HG03103 (cell line): ENCODE data around the gene STXBP5.
"Not testable (repeated sequence)": the region's sequence is repeated elsewhere in the genome, so short reads cannot be mapped to it uniquely, and the experiment has no call there.

Experiments
- ATAC-seq: cut with Tn5 transposase; IDR thresholded peaks from one replicate; pipeline ENCODE4 v1.9.1; 2021; ENCODE audit warnings: low read depth; ENCODE audit not compliant: unreplicated experiment

Gene STXBP5

GRCh38 chr6:147234685-147235084 is 30.5 kb downstream of the STXBP5 start:
- ATAC-seq = no peak

GRCh38 chr6:147238164-147238563 is 33.9 kb downstream of the STXBP5 start:
- ATAC-seq = no peak

DNA sequence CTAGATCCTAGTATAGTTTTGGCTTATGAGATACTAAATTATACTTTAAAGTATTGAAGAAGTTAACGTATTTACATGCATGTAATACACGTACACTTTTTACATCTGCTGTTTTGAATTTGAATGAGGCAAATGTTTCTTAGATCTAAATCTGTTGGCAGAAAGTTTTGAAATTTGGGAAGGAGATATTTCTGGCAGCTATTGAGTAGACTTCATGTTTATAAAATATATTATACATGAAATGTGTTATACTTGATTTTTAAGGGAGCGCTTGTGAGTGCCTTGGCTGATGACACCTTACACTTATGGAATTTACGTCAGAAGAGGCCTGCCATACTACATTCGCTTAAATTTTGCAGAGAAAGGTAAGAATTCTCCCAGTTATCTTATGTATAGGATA is 34.7 kb downstream of the STXBP5 start:
- ATAC-seq = no peak

DNA sequence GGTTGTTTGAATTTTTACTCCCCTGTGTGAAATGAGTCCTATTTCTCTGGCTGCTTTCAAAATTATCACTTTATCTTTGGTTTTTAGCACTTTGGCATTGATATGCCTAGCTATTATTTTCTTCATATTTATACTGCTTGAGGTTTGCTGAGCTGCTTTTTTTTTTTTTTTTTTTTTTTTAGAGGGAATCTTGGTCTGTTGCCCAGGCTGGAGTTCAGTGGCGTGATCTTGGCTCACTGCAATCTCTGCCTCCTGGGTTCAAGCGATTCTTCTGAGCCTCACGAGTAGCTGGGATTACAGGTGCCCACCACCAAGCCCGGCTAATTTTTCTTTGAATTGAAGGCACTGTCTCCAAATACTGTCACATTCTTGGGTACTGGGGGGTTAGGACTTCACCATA is 40.6 kb downstream of the STXBP5 start:
- no peak for ATAC-seq

- no peak for ATAC-seq
Observed at GRCh38 chr6:147245693-147246092, 41.5 kb downstream of the STXBP5 start.

DNA sequence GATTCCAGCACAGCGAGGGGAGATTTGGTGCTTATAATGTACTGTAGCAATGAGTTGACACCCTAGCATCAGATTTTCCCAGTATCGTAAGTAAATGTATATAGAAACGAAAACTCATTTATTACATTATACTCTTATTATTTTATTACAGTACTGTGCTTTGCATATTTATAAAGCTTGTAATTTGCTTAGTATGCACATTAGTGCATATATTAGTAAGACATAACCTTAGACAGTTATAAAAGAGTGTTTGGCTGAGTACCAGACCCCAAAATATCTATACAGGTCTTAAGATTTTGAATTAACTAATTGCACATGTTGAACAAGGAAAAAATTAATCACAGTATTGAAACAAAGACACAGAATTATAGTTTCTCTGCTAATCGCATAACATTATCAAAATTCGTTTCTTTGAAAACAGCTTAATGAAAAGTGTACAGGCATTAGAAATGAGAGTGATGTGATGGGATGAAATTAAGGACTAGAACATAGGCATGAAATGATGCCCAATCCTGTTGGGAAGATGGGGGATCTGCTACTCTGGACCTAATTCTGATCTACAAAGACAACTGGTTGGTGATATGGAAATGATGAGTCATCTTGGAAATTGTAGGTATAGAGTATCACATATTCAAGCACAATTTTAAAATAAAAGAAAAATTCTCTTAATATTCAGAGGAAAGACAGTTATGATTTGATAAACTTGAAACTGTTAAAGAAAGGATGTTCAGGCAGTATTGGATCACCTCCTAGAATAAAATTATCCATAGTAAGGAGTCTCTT is 42.8 kb downstream of the STXBP5 start:
- ATAC-seq = no peak

DNA sequence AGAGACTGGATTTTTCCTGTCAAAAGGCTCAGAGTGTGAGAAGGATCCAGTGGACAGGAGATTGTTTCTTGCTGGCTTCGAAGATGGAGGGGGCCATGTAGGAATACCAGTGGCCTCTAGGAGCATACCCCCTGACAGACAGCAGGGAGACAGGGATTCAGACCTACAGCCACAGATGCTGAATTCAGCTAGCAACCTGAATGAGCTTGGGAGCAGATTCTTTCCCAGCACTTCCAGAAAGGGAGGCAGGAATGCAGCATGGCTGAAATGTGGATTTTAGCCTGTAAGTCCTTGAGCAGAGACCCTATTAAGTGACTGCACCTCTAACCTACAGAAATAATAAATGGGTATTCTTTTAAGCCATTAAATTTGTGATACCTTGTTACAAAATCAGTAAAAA is 44.6 kb downstream of the STXBP5 start:
- no peak for ATAC-seq

- ATAC-seq = no peak
Observed at GRCh38 chr6:147251072-147251471, 46.9 kb downstream of the STXBP5 start.

GRCh38 chr6:147254929-147255473 is 50.8 kb downstream of the STXBP5 start:
- not testable (repeated sequence) for ATAC-seq

- ATAC-seq = no peak
Observed at GRCh38 chr6:147255948-147256674, 51.9 kb downstream of the STXBP5 start.

GRCh38 chr6:147257760-147258159 is 53.5 kb downstream of the STXBP5 start:
- no peak for ATAC-seq

- no peak for ATAC-seq
Observed at GRCh38 chr6:147260091-147260490, 55.9 kb downstream of the STXBP5 start.

GRCh38 chr6:147262946-147263345 is 58.7 kb downstream of the STXBP5 start:
- no peak for ATAC-seq

DNA sequence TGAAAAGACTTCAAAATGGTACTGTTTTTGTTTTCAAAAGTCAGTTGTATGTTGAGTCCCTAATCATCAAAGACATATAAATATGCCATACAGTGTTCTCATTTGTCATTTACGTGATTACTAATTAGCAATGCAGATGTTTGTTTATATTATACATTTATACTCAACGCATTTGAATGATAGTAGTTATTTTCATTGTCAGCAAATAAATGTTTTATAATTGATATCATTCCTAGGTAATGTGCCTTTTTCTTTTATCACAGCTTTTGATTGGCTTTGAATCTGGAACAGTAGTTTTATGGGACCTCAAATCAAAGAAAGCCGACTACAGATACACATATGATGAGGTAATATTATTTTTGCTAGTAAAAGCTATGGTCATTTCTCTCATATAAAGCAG is 62.6 kb downstream of the STXBP5 start:
- no peak for ATAC-seq

DNA sequence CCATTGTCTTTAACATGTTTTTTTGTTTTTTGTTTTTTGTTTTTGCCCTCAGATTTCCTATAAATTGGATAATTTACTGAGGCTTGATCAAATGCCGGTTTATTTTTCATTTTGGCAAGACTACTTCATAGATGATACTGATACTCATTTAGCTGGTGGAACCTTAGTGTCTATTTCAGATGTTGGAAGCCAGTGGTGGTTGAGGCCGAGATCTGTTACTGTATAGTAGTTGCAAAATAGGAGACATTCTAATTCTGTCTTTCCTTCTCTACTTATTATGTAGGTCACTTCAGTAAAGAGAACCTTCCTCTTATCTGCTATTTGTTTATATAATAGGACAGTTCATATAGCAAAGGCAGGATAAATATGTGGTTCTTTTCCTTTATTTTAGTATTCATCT is 63.4 kb downstream of the STXBP5 start:
- ATAC-seq = no peak

GRCh38 chr6:147268254-147268653 is 64.0 kb downstream of the STXBP5 start:
- no peak for ATAC-seq

- no peak for ATAC-seq
Observed at GRCh38 chr6:147274012-147274411, 69.8 kb downstream of the STXBP5 start.

DNA sequence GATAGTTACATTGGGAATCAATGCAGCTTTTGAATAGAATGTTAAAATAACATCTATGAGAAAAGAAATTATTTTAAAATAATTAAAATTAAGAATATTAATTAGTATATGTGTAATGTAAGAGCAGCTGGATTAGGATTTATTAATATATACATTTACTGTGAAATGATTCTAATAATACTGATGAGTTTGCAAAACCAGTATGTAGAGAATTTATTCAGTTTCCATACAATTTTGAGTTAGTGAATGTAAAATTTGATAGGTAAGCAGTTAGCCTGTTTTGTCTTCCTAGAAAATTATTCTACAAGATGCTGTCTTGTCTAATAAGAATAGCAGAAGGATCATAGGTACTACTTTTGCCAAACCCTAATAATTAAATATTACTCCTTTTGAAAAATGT is 70.6 kb downstream of the STXBP5 start:
- ATAC-seq = no peak

DNA sequence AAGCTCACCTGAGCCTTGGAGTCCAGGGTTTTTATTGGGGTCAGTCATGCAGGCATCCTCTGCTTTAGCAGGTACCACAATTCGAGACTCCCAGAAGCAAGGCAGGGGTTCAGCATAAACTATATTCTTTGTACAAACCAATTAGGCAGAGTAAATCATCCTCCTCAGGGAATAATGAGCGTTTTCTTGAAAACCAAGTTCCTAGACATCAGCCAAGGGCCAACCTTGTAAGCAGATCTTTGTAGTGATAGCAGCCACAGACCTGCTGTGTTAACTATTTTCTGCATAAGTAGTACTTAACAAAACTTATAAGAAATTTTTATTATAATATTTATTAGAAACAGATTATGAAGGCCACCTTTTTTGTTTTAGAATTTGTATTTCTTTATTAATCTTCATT is 74.7 kb downstream of the STXBP5 start:
- no peak for ATAC-seq

DNA sequence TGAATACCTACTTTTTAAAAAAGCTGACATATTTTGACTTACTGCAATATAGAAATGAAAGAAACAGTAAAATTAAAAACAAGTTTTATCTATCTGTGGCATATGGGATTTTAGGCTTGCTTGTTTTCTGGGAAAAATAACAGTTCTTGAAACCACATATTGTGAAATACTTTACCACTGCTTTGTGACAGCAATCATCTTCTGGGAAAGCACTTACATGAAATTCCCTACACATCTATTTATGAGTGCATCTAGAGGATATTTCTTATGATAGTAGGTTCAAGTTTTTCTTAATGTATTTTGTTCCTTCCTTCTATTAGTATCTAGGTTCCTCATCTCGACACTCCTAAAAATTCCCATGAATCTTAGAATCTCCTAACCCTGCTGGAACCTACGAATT is 75.2 kb downstream of the STXBP5 start:
- no peak for ATAC-seq

DNA sequence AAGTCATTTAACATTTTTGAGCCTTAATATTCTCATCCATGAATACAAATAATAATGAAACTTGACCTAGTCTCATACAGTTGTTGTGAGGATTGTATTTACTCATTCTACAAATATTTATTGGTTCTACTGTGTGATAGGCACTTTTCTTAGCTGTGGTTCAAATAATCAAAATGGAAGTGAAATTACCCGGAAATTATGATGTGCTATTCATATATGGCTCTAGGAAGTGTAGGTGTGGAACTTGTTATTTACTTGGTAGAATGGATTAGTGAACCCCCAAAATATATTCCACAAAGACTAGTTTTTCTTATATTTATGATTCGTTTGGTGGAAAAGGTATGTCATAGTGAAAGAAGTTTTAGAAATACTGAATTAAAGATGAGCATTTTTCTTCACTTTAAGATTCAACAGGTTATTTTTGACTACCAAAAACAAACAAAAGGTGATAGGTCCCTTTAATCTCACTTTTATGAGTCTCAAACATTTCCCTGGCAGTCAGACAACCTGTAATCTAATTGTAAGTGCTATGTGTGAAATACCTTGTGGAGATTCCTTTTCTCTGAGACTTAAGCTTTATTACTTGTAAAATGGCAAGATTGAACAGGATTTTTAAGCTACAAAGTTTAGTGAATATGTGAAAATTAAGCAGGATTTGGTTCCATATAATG is 77.8 kb downstream of the STXBP5 start:
- ATAC-seq = no peak
